ENCODE results near the gene CFAP74. TPM values are rescaled to one million over a fixed set of nuclear protein-coding genes. Genes with fewer than 3 reads are reported as not detected.

The CFAP74 gene
- total and polyA plus RNA-seq, 2 of the 13 experiments (the other 11 are each of a cell fraction or from before 2014, with no cell fraction given), result 0.27 to 0.62 TPM

DNA sequence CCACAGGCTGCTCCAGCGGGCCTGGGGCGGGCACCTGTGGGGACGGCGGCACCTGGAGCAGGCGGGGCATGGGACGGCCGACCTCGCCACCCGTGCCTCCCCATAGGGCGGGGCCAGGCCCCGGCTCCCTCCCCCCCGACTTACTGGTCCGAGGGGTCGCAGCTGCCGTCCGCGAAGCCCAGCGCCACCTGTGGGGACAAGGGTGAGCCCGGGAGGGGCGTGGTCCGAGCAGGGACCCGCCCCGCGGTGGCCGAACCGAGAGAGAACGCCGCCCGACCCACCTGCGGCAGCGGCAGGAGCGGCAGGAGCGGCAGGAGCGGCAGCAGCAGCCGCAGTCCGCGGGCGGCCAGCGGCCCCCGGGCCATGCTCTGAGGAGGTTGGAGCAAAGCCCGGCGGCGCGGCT, 84.7 kb downstream of the CFAP74 start, which contains the start of gene TMEM52 (continued):
- TF ChIP-seq, protein P1, sequence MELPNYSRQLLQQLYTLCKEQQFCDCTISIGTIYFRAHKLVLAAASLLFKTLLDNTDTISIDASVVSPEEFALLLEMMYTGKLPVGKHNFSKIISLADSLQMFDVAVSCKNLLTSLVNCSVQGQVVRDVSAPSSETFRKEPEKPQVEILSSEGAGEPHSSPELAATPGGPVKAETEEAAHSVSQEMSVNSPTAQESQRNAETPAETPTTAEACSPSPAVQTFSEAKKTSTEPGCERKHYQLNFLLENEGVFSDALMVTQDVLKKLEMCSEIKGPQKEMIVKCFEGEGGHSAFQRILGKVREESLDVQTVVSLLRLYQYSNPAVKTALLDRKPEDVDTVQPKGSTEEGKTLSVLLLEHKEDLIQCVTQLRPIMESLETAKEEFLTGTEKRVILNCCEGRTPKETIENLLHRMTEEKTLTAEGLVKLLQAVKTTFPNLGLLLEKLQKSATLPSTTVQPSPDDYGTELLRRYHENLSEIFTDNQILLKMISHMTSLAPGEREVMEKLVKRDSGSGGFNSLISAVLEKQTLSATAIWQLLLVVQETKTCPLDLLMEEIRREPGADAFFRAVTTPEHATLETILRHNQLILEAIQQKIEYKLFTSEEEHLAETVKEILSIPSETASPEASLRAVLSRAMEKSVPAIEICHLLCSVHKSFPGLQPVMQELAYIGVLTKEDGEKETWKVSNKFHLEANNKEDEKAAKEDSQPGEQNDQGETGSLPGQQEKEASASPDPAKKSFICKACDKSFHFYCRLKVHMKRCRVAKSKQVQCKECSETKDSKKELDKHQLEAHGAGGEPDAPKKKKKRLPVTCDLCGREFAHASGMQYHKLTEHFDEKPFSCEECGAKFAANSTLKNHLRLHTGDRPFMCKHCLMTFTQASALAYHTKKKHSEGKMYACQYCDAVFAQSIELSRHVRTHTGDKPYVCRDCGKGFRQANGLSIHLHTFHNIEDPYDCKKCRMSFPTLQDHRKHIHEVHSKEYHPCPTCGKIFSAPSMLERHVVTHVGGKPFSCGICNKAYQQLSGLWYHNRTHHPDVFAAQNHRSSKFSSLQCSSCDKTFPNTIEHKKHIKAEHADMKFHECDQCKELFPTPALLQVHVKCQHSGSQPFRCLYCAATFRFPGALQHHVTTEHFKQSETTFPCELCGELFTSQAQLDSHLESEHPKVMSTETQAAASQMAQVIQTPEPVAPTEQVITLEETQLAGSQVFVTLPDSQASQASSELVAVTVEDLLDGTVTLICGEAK (IDR thresholded peaks at IDR 0.05), result no peak
- TF ChIP-seq, protein P1 (CRISPR knock-in tag; IDR thresholded peaks at IDR 0.05), result no peak
- no peak for TF ChIP-seq CBX1 (IDR thresholded peaks at IDR 0.05; ENCODE audit: low read depth)
- TF ChIP-seq ZNF18 (CRISPR knock-in tag; IDR thresholded peaks at IDR 0.05; ENCODE audit: insufficient replicate concordance), result no peak
- no peak for TF ChIP-seq TBX3 (IDR thresholded peaks at IDR 0.05; ENCODE audit: borderline replicate concordance)
- no peak for TF ChIP-seq ZFX (CRISPR knock-in tag; IDR thresholded peaks at IDR 0.05; ENCODE audit: low read depth)
- TF ChIP-seq TAF15 (IDR thresholded peaks at IDR 0.05; ENCODE audit: low read depth, low read length, poor library complexity, severe bottlenecking), result no peak
- no peak for TF ChIP-seq ELF3 (CRISPR knock-in tag; IDR thresholded peaks at IDR 0.05)
- TF ChIP-seq, protein P2, sequence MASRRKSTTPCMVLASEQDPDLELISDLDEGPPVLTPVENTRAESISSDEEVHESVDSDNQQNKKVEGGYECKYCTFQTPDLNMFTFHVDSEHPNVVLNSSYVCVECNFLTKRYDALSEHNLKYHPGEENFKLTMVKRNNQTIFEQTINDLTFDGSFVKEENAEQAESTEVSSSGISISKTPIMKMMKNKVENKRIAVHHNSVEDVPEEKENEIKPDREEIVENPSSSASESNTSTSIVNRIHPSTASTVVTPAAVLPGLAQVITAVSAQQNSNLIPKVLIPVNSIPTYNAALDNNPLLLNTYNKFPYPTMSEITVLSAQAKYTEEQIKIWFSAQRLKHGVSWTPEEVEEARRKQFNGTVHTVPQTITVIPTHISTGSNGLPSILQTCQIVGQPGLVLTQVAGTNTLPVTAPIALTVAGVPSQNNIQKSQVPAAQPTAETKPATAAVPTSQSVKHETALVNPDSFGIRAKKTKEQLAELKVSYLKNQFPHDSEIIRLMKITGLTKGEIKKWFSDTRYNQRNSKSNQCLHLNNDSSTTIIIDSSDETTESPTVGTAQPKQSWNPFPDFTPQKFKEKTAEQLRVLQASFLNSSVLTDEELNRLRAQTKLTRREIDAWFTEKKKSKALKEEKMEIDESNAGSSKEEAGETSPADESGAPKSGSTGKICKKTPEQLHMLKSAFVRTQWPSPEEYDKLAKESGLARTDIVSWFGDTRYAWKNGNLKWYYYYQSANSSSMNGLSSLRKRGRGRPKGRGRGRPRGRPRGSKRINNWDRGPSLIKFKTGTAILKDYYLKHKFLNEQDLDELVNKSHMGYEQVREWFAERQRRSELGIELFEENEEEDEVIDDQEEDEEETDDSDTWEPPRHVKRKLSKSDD (CRISPR knock-in tag; IDR thresholded peaks at IDR 0.05; ENCODE audit: low read depth), result no peak
- no peak; the same call in 1 of the 2 replicates for TF ChIP-seq ZNF333 (CRISPR knock-in tag; IDR thresholded peaks at IDR 0.05; ENCODE audit: borderline replicate concordance)
- TF ChIP-seq NCOR1 (IDR thresholded peaks at IDR 0.05; ENCODE audit: borderline replicate concordance, low read length), result no peak
- TF ChIP-seq ZNF337 (CRISPR knock-in tag; IDR thresholded peaks at IDR 0.05; ENCODE audit: borderline replicate concordance, low read depth), result no peak
- no peak for TF ChIP-seq ZNF224 (CRISPR knock-in tag; IDR thresholded peaks at IDR 0.05)
- no peak for TF ChIP-seq KLF6 (CRISPR knock-in tag; IDR thresholded peaks at IDR 0.05)
- TF ChIP-seq SP4 (CRISPR knock-in tag; IDR thresholded peaks at IDR 0.05), result no peak
- no peak for TF ChIP-seq GFI1 (CRISPR knock-in tag; IDR thresholded peaks at IDR 0.05; ENCODE audit: borderline replicate concordance)
- no peak for TF ChIP-seq ZNF615 (CRISPR knock-in tag; IDR thresholded peaks at IDR 0.05; ENCODE audit: borderline replicate concordance)
- no peak for TF ChIP-seq ZNF572 (CRISPR knock-in tag; IDR thresholded peaks at IDR 0.05)

Measured in HepG2 (cell line).